Naive B cell (primary cell): Measurements from ENCODE around the gene PSMA6. TPM values are rescaled to one million over a fixed set of nuclear protein-coding genes. Genes with fewer than 3 reads are reported as not detected.
"Not testable (repeated sequence)": the region's sequence is repeated elsewhere in the genome, so short reads cannot be mapped to it uniquely, and the experiment has no call there.

Experiments
- ATAC-seq, 2 donors: fragments of 150-1000 bp; cut with Tn5 transposase; 2 replicates each; pipeline ENCODE4 v1.10.0; 2021; ENCODE audit warnings: low read depth in 2 of 2, mild to moderate bottlenecking in 2 of 2, moderate library complexity in 2 of 2
- DNase-seq: peaks from one replicate; pipeline ENCODE4 v3.0.0; 2022
- H3K27ac Mint-ChIP-seq, 6 donors: one replicate each; pipeline ENCODE4 v1.8.0; 2020 to 2022; ENCODE audit warnings: mild to moderate bottlenecking in 6 of 6, mixed read lengths in 6 of 6, moderate library complexity in 5 of 6, inconsistent platforms in 2 of 6
- H3K27me3 Mint-ChIP-seq, 3 donors: one replicate each; pipeline ENCODE4 v1.8.0; 2021 to 2022; ENCODE audit warnings: mixed read lengths in 3 of 3, mild to moderate bottlenecking in 1 of 3
- H3K36me3 Mint-ChIP-seq, 2 donors: one replicate each; pipeline ENCODE4 v1.8.0; 2020 to 2022; ENCODE audit warnings: mixed read lengths in 2 of 2, inconsistent platforms in 1 of 2, mild to moderate bottlenecking in 1 of 2
- H3K4me1 Mint-ChIP-seq, 3 donors: one replicate each; pipeline ENCODE4 v1.8.0; 2020 to 2022; ENCODE audit warnings: mixed read lengths in 3 of 3, inconsistent platforms in 1 of 3, mild to moderate bottlenecking in 1 of 3, moderate library complexity in 1 of 3
- H3K4me3 Mint-ChIP-seq, 8 donors: one replicate each; pipeline ENCODE4 v1.8.0; 2020 to 2022; ENCODE audit warnings: mild to moderate bottlenecking in 8 of 8, mixed read lengths in 8 of 8, moderate library complexity in 8 of 8, inconsistent platforms in 2 of 8
- H3K9me3 Mint-ChIP-seq, 7 donors: one replicate each; pipeline ENCODE4 v1.8.0; 2020 to 2022; ENCODE audit warnings: mixed read lengths in 7 of 7, mild to moderate bottlenecking in 5 of 7, inconsistent platforms in 2 of 7, moderate library complexity in 1 of 7
- polyA plus RNA-seq, 6 donors: library from polyadenylated mRNA; unstranded; fragments of 300-500 nt; fragmentation: Illumina TruSeq; gene quantifications; one replicate each; pipeline ENCODE4 v1.2.3, GENCODE V29; 2021; ENCODE audit warnings: low read depth in 6 of 6

PSMA6 gene
- polyA plus RNA-seq, 6 donors from 2014 or later = 216 to 373 (median 267) TPM

GRCh38 chr14:35346738-35347322 is 54.6 kb downstream of the PSMA6 start:
- DNase-seq = no peak
- no peak for ATAC-seq

GRCh38 chr14:35347323-35348043 is 55.3 kb downstream of the PSMA6 start:
- Mint-ChIP-seq H3K36me3 (no peaks in the 10 kb centered on the region), H3K9me3 (no peaks in the 10 kb centered on the region), H3K27me3 (peaks cover 0 to 8% (median 3%) of the 10 kb centered on the region in 3 donors), H3K4me1 (peaks cover 23 to 37% (median 25%) of the 10 kb centered on the region in 3 donors), H3K27ac (peak overlapping the region in 2 of 6 donors; percentile 52 to 68), H3K4me3 (no peak overlapping the region)
- DNase-seq (no peak), ATAC-seq (no peak)

More at GRCh38 chr14:35346738-35347322, 54.6 kb downstream of the PSMA6 start:
- Mint-ChIP-seq H3K27ac (no peak overlapping the region), H3K27me3 (peaks cover 0 to 8% (median 3%) of the 10 kb centered on the region in 3 donors), H3K36me3 (no peaks in the 10 kb centered on the region), H3K9me3 (no peaks in the 10 kb centered on the region), H3K4me1 (peaks cover 24 to 35% (median 25%) of the 10 kb centered on the region in 3 donors), H3K4me3 (no peak overlapping the region)

GRCh38 chr14:35348044-35348380 is 55.8 kb downstream of the PSMA6 start:
- H3K27ac Mint-ChIP-seq = peak overlapping the region in 1 of 6 donors; percentile 52
- H3K27me3 Mint-ChIP-seq = peaks cover 0 to 13% (median 7%) of the 10 kb centered on the region in 3 donors
- H3K4me3 Mint-ChIP-seq, H3K36me3 Mint-ChIP-seq, DNase-seq, H3K9me3 Mint-ChIP-seq, ATAC-seq: not testable (repeated sequence)
- H3K4me1 Mint-ChIP-seq = peaks cover 23 to 34% (median 26%) of the 10 kb centered on the region in 3 donors

GRCh38 chr14:35349496-35350365 is 57.5 kb downstream of the PSMA6 start:
- Mint-ChIP-seq H3K4me3 (no peak overlapping the region), H3K27me3 (peaks cover 0 to 10% (median 8%) of the 10 kb centered on the region in 3 donors), H3K4me1 (peaks cover 18 to 23% (median 22%) of the 10 kb centered on the region in 3 donors), H3K27ac (peak overlapping the region in 1 of 6 donors; percentile 47), H3K9me3 (no peaks in the 10 kb centered on the region), H3K36me3 (no peaks in the 10 kb centered on the region)
- DNase-seq (no peak), ATAC-seq (no peak)

GRCh38 chr14:35351497-35351896 is 59.3 kb downstream of the PSMA6 start:
- peak overlapping the region in 1 of 6 donors; percentile 85 for H3K27ac Mint-ChIP-seq
- H3K9me3 Mint-ChIP-seq = no peaks in the 10 kb centered on the region
- no peak for ATAC-seq
- no peak for DNase-seq
- peak overlapping the region in 1 of 8 donors; percentile 37 for H3K4me3 Mint-ChIP-seq
- H3K27me3 Mint-ChIP-seq = peaks cover 0 to 10% (median 8%) of the 10 kb centered on the region in 3 donors
- H3K4me1 Mint-ChIP-seq = peaks cover 18 to 23% (median 22%) of the 10 kb centered on the region in 3 donors
- no peaks in the 10 kb centered on the region for H3K36me3 Mint-ChIP-seq

GRCh38 chr14:35351897-35352273 is 59.7 kb downstream of the PSMA6 start:
- Mint-ChIP-seq H3K36me3 (no peaks in the 10 kb centered on the region), H3K4me1 (peaks cover 18 to 23% (median 22%) of the 10 kb centered on the region in 3 donors), H3K27me3 (peaks cover 0 to 10% (median 8%) of the 10 kb centered on the region in 3 donors), H3K27ac (peak overlapping the region in 1 of 6 donors; percentile 85), H3K9me3 (no peaks in the 10 kb centered on the region), H3K4me3 (peak overlapping the region in 2 of 8 donors; percentile 21 to 37)
- no peak for DNase-seq
- ATAC-seq = no peak

GRCh38 chr14:35352274-35353233 is 60.4 kb downstream of the PSMA6 start:
- Mint-ChIP-seq H3K27me3 (peaks cover 0 to 10% (median 8%) of the 10 kb centered on the region in 3 donors), H3K27ac (peak overlapping the region in 2 of 6 donors; percentile 7 to 10)

GRCh38 chr14:35353409-35354172 is 61.4 kb downstream of the PSMA6 start:
- ATAC-seq = no peak

More at GRCh38 chr14:35352274-35353233, 60.4 kb downstream of the PSMA6 start:
- ATAC-seq (no peak), DNase-seq (no peak)
- H3K36me3 Mint-ChIP-seq = no peaks in the 10 kb centered on the region
- H3K4me1 Mint-ChIP-seq = peaks cover 18 to 22% (median 18%) of the 10 kb centered on the region in 3 donors
- no peak overlapping the region for H3K4me3 Mint-ChIP-seq
- no peaks in the 10 kb centered on the region for H3K9me3 Mint-ChIP-seq

GRCh38 chr14:35355235-35355634 is 63.1 kb downstream of the PSMA6 start:
- not testable (repeated sequence) for H3K9me3 Mint-ChIP-seq, H3K27me3 Mint-ChIP-seq, H3K36me3 Mint-ChIP-seq, DNase-seq, H3K4me3 Mint-ChIP-seq, ATAC-seq
- Mint-ChIP-seq H3K4me1 (peaks cover 8 to 14% (median 11%) of the 10 kb centered on the region in 3 donors), H3K27ac (peak overlapping the region in 1 of 6 donors; percentile 22)

More at GRCh38 chr14:35353409-35354172, 61.4 kb downstream of the PSMA6 start:
- no peak for DNase-seq
- Mint-ChIP-seq H3K4me3 (no peak overlapping the region), H3K36me3 (no peaks in the 10 kb centered on the region), H3K27me3 (peaks cover 0 to 10% (median 8%) of the 10 kb centered on the region in 3 donors), H3K27ac (no peak overlapping the region), H3K9me3 (no peaks in the 10 kb centered on the region), H3K4me1 (peaks cover 11 to 14% (median 14%) of the 10 kb centered on the region in 3 donors)

GRCh38 chr14:35355981-35356841 is 64.0 kb downstream of the PSMA6 start:
- H3K4me3 Mint-ChIP-seq = no peak overlapping the region
- H3K27ac Mint-ChIP-seq = peak overlapping the region in 2 of 6 donors; percentile 22 to 34
- DNase-seq (no peak), ATAC-seq (no peak)
- H3K4me1 Mint-ChIP-seq = peaks cover 8 to 14% (median 11%) of the 10 kb centered on the region in 3 donors
- no peaks in the 10 kb centered on the region for H3K36me3 Mint-ChIP-seq
- no peaks in the 10 kb centered on the region for H3K9me3 Mint-ChIP-seq
- H3K27me3 Mint-ChIP-seq = peaks cover 0 to 8% (median 6%) of the 10 kb centered on the region in 3 donors

GRCh38 chr14:35359655-35360054 is 67.5 kb downstream of the PSMA6 start:
- not testable (repeated sequence) for H3K27me3 Mint-ChIP-seq, DNase-seq, H3K9me3 Mint-ChIP-seq, H3K4me1 Mint-ChIP-seq, H3K27ac Mint-ChIP-seq, ATAC-seq, H3K36me3 Mint-ChIP-seq
- peak overlapping the region in 1 of 8 donors; percentile 47 for H3K4me3 Mint-ChIP-seq
